Prostate gland (tissue), 2 donors: ENCODE results near the gene CLEC2D.

Experiments used
- POLR2A ChIP-seq: fragments of 450-650 bp; IDR thresholded peaks from one replicate; pipeline ENCODE4 v1.6.1; 2016; ENCODE audit warnings: antibody characterized with exemption, mild to moderate bottlenecking
- POLR2AphosphoS5 ChIP-seq: sonication (generic); formaldehyde crosslinking; IDR thresholded peaks from one replicate; pipeline ENCODE4 v1.6.1; 2017; ENCODE audit warnings: antibody characterized with exemption
- TF ChIP-seq, protein P1 (sequence below), 4 experiments: fragments of 200-600 bp in 2 of 4; fragments of 450-650 bp in 2 of 4; sonication (generic) in 2 of 4; IDR thresholded peaks; 1 replicate in 3 of 4; 2 replicates in 1 of 4; pipeline ENCODE4 v1.5.1; 2016 to 2019; ENCODE audit warnings: antibody characterized with exemption in 4 of 4, mild to moderate bottlenecking in 2 of 4, moderate library complexity in 2 of 4

GRCh38 chr12:9650151-9650576 lies 19.3 kb upstream of the CLEC2D start:
- TF ChIP-seq, protein P1, sequence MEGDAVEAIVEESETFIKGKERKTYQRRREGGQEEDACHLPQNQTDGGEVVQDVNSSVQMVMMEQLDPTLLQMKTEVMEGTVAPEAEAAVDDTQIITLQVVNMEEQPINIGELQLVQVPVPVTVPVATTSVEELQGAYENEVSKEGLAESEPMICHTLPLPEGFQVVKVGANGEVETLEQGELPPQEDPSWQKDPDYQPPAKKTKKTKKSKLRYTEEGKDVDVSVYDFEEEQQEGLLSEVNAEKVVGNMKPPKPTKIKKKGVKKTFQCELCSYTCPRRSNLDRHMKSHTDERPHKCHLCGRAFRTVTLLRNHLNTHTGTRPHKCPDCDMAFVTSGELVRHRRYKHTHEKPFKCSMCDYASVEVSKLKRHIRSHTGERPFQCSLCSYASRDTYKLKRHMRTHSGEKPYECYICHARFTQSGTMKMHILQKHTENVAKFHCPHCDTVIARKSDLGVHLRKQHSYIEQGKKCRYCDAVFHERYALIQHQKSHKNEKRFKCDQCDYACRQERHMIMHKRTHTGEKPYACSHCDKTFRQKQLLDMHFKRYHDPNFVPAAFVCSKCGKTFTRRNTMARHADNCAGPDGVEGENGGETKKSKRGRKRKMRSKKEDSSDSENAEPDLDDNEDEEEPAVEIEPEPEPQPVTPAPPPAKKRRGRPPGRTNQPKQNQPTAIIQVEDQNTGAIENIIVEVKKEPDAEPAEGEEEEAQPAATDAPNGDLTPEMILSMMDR (IDR thresholded peaks at IDR 0.05): no peak
- TF ChIP-seq POLR2A (no peak), POLR2AphosphoS5 (no peak)
